ENCODE data around the gene GINS2.

GINS2 gene

GRCh38 chr16:85653290-85653891 is 35.4 kb downstream of the GINS2 start:
- no peak for DNase-seq

- DNase-seq: no peak
These were observed 36.1 kb downstream of the GINS2 start for GRCh38 chr16:85652431-85653221.

DNA sequence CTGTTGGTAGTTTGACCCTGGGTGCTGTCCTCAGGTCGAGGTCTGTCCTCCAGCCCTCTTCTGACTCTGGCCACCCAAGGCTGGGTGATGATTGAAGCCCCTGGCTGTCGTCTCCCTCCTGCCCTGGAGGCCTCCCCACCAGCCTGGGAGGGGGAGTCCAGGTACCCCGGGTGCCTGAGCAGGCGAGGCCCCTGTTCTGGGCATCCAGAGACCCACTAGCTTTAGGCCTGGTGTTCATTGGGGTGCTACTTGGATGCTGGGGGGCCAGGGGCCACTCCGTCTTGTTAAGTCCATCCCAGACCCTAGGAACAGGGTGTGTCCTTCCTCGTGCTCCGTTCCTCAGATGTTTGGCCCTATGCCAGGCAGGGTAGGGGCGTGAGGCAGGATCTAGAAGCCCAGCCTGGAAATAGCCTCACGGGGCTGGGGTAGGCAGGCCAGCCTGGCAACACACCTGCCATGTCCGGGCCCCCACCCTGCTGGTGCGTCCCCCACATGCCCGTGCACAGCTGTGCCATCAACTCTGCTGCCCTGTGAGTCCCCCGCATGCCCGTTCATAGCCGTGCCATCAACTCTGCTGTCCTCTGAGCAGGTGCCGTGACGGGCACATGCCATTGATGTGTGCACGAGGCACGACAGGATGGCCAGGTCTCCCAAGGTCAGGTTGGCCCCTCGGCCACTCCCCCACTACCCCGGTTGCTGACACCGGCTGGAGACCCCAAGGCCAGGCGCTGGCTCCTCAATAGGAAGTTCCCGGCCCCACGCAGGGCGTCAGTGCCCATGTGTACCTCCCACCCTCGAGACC is 36.9 kb downstream of the GINS2 start:
- DNase-seq: no peak

- DNase-seq: no peak
These were observed 37.7 kb downstream of the GINS2 start for GRCh38 chr16:85650844-85651628.

- DNase-seq: no peak
These were observed 38.5 kb downstream of the GINS2 start for GRCh38 chr16:85650135-85650843.

- DNase-seq: no peak
These were observed 39.2 kb downstream of the GINS2 start for GRCh38 chr16:85649411-85650134.

DNA sequence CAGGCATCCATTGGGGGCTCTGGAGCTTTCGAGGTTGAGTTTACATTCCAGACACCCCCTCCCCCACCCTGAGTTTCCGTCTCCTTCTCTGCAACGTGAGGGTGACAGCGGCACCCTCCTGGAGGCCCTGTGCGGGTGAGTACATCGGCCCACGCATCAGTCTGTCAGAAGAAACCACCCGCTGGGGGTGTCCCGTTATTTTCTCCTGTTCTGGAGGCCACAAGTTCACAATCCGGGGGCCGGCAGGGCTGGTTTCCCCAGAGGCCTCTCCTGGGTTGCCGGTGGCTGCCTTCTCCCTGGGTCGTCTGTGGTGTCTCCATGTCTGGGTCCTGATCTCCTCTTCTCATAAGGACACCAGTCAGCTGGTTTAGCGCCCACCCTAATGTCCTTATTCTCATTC is 39.9 kb downstream of the GINS2 start:
- DNase-seq: no peak

DNA sequence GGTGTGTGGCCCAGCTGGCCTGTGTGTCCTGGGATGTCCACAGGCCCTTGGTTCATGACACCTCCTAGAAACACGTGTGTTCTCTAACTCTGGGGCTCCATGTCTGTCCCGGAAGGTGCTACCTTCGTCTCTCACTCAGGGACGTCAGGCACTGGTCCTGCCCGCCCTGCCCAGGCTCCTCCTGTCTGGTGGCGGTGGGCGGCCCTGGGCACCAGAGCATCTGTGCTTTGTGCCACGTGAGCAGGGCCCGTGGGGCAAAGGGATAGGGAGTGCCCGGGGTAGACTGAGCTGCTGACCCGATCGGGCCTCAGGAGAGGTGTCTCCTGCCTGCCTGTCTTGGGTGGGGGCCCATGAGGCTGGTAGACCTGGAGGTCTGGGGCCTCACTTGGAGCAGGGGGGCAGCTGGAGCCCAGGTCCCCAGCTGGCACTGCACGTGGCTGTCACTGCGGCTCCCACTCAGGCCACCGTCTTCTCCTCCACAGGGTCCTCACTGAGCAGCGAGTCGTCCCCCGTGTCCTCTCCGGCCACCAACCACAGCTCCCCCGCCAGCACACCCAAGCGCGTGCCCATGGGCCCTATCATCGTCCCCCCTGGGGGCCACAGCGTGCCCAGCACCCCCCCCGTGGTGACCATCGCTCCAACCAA is 40.6 kb downstream of the GINS2 start:
- DNase-seq: no peak

- no peak for DNase-seq
These were observed 41.8 kb downstream of the GINS2 start for GRCh38 chr16:85646976-85647375.

DNA sequence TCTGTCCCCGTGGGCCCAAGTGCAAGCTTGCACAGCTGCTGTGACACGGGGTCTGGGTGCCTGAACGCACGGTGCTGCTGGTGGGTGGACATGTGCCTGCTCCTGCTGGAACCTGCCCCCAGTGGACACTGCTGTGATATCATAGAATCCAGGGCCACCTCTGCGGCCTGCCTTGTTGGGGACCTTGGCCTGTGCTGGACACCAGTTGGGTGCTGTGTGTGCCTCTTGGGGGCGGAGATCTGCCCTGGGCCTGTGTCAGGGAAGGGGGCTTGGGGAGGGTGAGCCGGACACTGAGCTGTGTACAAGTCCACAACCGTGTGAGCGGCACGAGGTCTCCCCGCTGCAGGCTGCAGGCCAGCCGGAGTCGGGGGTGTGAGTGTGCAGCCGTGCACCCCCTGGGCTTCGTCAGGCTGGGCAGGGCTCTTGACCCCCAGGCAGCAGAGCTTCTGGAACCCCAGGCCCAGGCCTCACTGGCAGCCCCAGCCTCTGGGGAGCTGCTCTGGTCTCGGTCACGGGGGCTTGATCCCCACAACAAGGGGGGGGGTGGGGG is 42.3 kb downstream of the GINS2 start:
- no peak for DNase-seq

DNA sequence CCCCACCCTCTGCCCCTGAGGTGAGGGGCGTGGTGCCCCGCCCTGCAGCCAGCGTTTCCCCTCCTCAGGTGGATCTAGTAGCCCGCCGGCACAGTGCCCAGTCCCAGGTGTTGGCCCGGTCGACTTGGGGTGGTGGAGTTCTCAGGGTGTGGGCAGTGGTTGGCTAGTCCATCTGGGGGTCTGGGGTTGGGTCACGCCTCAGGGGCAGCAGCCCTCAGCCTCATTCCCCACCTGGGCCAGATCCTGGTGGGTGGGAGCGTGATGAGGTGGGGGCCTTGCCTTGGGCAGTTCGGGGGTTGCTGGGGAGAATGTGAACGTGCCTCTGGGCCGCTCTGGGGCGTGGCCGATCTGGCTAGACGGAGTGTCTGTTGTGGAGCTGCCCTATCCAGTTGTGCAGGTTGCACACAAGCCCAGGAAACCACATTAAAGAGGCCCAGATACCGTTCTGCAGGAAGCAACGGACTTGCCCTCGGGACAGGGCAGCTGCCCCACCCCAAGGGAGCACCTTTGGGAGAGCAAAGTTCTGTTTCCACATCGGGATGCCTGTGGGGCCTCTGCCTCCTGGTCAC is 43.6 kb downstream of the GINS2 start:
- no peak for DNase-seq

DNA sequence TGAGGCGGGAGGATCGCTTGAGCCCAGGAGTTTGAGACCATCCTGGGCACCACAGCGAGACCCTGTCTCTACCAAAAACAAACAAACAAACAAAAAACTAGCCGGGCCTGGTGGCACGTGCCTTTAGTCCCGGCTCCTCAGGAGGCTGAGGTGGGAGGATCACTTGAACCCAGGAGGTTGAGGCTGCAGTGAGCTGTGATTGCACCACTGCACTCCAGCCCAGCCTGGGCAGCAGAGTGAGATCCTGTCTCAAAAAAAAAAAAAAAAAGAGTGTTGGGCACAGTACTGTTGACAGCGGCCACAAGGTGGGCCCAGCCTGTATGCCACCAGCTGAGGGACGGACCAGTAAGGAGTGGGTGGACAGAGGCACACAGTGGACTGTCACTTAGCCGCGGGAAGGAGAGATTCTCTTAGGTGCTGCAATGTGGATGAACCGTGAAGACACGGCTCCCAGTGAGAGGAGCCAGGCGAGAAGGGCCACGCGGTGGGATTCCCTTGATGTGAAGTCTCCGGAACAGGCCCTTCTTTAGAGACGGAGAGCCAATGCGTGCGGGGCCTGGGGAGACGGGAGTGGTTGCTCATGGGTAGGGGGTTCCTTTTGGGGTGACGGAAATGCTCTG is 44.6 kb downstream of the GINS2 start:
- no peak for DNase-seq

GRCh38 chr16:85643631-85644030 is 45.1 kb downstream of the GINS2 start:
- no peak for DNase-seq

DNA sequence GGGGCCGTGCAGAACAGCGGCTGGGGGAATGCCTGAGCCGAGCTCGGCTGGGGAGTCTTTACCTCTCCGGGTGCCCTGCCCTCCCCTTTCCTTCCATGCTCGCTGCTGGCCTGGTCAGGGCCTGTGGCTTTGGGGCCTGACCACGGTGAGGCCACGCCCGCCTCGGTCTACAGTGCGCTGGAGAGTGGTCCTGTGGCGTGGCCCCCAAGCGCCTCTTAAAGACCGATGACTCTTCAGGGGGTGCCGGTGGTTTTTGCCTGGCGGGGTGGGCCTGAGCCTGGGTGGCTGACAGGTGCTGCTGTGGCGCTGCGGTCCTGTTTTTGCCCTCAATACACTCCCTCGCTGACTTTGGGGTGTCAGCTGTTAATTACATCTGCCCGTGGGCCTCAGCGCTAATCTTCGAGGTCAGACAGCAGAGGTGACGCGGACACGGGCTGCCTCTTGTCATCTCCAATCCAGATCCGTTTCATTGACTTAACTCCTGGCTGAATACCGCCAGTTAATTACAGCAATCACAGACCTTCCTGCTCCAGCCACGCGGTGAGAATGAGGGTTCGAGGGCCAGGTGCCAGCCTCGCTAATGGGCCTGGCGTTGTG is 45.9 kb downstream of the GINS2 start:
- no peak for DNase-seq

DNA sequence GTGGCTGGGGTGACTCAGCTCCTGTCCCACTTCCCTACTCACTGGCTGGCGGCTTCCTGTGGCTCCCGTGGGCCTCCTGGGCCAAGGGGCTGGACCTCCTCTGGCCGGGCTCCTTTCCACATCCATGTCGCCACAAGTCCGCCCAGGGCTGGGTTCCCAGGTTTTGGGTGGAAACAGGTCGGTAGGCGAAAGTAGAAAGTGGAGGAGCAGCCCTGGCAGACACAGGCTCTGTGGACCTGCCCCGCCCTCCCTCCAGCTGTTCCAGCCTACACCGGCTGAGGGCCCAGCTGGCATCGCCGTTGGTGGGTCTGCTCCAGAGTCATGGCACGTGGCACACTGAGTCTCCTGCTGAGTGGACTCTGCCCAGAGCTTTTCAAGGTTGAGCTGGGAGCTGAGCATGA is 47.0 kb downstream of the GINS2 start:
- DNase-seq: no peak

DNA sequence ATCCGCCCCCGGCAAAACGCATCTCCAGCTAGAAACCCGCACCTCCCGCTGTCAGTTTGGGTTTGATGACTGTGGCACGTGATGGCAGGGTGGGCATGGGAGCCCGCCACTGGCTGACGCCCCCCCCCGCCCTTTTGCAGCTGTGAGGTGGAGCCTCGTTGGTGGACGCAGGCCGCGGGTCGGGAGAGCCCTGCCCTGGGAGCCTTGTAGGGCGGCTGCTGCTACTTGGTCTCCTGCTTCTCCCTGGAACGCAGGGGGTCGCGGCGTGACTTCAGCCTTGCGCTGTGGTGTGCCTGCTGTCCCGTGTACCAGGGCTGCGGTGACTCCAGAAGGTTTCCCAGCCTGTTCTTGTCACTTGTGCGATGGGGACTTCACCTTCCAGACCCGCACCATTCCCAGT is 47.4 kb downstream of the GINS2 start:
- no peak for DNase-seq

GRCh38 chr16:85640585-85640984 is 48.2 kb downstream of the GINS2 start:
- DNase-seq: no peak

DNA sequence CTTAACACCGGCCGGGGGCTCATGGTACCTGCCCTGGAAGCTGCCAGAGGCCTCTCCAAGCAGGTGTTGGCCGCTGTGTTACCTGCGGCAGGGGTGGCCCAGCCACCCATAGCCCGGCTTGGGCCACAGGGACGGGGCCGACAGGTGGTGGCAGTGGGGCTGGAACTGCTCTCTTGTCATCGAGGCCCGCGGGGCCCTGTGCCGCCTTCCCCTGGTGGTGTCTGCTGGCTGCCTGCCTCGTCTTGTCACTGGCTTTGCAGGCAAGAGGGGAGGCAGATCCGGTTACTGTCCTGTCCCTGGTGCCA is 48.5 kb downstream of the GINS2 start:
- no peak for DNase-seq

DNA sequence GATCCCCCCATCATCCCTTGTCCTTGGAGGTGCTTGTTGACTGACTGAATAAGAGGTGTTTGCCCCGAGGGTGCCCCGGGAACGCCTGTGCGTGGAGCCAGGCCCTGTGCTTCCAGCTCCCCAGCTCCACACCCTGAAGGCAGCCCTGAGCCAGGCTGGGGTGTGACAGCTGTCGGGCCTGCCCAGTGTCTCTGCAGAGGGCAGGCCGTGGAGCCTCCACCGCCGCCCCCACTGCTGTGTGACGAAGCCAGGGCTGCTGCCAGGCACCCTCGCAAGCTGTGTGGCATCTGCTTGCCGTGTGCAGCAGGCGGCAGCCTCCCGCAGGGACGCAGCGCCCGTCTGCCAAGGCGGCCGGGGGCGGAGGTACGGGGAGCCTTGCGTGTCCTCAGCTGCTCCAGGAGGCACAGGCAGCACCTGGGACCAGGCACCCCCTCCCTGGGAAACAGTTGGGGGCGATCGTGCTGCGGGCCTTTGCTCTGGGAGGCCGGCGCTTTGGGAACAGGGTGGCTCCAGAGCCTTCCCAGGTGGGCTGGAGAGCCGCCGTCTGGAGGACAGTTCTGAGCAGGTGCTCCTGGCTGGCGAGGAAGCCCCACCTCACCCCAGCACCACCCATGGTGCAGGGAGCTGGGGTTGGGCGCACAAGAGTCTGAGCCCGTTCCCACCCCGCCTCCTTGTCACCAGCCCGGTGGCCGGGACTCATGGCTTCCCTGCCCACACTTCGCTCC is 49.1 kb downstream of the GINS2 start:
- no peak for DNase-seq
